Kidney epithelial cell (primary cell): ENCODE data around the gene MAPRE2. TPM values are rescaled to one million over a fixed set of nuclear protein-coding genes. Genes with fewer than 3 reads are reported as not detected.

Experiments used
- DNase-seq: peaks from one replicate; pipeline ENCODE4 v3.0.0-alpha.2; 2010; ENCODE audit warnings: low read depth
- H3K27me3 ChIP-seq: 2 replicates; pipeline ENCODE4 v1.6.0; 2011; ENCODE audit warnings: low read length; ENCODE audit not compliant: control insufficient read depth, insufficient read depth
- H3K36me3 ChIP-seq: 2 replicates; pipeline ENCODE4 v1.5.1; 2011; ENCODE audit warnings: low read length; ENCODE audit not compliant: control insufficient read depth, insufficient read depth
- H3K4me3 ChIP-seq: 2 replicates; pipeline ENCODE4 v1.5.1; 2011; ENCODE audit warnings: low read depth, mild to moderate bottlenecking, control low read depth, low read length
- total RNA-seq: library from RNA; depleted of rRNA; stranded (reverse); fragments of >200 nt; gene quantifications from 2 replicates; pipeline ENCODE4 v1.2.3, GENCODE V29; 2015
- TF ChIP-seq, protein P1 (sequence below): IDR thresholded peaks from 2 replicates; pipeline ENCODE4 v1.5.1; 2011; ENCODE audit warnings: mild to moderate bottlenecking, moderate library complexity, low read length, control low read depth, inconsistent platforms; ENCODE audit not compliant: insufficient read depth, poor library complexity, severe bottlenecking

The MAPRE2 gene
- total RNA-seq, 1 donor from 2014 or later = 16.2 TPM

DNA sequence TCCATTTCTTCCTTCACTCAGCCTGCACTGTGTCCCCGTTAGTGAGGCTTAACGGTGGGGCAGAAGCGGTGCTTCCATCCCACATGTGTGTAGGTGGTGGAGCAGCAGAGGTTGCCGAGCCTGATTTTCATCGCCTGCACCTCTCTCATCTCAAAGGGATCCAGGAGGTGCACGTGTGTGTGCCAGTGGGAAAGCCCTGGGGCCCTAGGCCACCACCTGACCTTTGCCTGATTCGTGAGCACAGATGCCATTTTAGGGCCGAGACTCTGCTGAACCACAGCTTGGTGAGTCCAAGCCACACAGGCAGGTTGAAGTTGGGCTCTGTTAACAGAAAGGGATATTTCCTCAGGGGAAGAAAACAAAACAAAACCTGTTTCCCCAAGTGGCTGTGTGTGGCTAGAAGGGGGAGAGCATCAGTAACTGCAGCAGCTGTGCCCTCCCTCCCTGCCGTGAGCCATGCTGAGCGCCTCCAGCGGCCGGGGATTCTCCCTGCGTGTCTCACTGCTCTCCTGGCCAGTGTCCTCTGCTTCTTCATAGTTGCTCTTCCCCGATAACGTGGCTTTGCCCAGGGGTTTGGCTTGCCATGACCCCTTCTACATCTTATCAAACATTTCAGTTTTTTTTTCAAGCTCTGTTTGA is 81.5 kb downstream of the MAPRE2 start:
- H3K27me3 ChIP-seq = no peaks in the 10 kb centered on the region
- H3K4me3 ChIP-seq = no peak overlapping the region
- DNase-seq = no peak
- TF ChIP-seq, protein P1, sequence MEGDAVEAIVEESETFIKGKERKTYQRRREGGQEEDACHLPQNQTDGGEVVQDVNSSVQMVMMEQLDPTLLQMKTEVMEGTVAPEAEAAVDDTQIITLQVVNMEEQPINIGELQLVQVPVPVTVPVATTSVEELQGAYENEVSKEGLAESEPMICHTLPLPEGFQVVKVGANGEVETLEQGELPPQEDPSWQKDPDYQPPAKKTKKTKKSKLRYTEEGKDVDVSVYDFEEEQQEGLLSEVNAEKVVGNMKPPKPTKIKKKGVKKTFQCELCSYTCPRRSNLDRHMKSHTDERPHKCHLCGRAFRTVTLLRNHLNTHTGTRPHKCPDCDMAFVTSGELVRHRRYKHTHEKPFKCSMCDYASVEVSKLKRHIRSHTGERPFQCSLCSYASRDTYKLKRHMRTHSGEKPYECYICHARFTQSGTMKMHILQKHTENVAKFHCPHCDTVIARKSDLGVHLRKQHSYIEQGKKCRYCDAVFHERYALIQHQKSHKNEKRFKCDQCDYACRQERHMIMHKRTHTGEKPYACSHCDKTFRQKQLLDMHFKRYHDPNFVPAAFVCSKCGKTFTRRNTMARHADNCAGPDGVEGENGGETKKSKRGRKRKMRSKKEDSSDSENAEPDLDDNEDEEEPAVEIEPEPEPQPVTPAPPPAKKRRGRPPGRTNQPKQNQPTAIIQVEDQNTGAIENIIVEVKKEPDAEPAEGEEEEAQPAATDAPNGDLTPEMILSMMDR = peak; percentile 17
- H3K36me3 ChIP-seq = no peaks in the 10 kb centered on the region

DNA sequence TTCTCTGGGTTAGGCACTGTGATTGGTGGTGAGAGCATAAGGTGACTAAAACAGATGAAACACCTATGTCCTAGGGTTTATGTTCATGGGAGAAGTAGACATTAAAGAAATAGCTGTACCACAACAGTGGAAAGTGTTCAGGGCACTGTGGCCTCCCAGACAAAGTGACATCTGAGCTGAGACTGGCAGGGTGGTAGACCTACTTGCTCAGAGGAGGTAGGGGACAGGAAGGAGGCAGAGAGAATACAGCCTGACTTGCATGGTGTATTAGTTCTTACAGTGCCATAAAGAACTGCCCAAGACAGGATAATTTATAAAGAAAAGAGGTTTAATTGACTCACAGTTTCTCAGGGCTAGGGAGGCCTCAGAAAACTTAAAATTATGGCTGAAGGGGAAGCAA is 82.6 kb downstream of the MAPRE2 start:
- H3K36me3 ChIP-seq = no peaks in the 10 kb centered on the region
- no peak overlapping the region for H3K4me3 ChIP-seq
- TF ChIP-seq, protein P1 = no peak
- DNase-seq = no peak
- H3K27me3 ChIP-seq = no peaks in the 10 kb centered on the region

DNA sequence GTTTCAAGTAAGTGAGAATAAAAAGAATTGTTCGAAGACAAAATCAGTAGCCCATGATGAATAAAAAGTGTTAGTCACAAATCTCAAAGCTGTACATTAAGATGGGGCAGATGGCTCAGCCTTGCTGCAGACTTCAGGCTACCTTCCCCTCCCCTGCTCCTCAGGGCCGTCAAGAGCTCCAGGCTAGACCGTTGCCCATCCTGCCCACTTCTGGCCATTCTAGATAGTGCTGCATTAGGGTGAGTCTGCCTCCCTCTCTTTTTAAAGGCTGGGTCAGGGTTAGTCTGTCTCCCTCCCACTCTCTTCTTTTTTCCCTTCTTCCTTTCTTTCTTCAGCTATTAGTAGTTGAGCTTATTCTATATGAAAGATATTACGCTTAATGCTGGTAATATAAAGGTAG is 86.0 kb downstream of the MAPRE2 start:
- Histone ChIP-seq H3K4me3 (no peak overlapping the region), H3K36me3 (no peaks in the 10 kb centered on the region), H3K27me3 (no peaks in the 10 kb centered on the region)
- no peak for DNase-seq
- TF ChIP-seq, protein P1 = peak; percentile 3

DNA sequence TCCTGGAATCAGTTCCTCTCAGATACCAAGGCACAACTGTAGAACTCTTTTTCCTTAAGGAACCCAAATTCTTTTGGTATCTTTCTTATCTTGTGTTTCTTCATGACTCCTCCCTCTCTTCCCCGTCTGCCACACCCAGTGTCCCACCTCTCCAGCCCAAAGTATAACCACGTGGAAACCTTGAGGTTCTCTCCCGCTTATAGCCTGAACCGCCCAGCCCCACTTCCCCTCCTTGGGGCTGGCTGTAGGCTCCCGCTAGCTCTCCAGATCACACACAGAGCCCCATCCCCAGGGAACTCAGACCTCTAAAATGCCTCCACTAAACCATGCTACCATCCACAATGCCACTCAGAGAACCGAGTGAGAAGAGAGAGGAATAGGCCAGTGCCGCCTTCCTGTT is 87.5 kb downstream of the MAPRE2 start:
- no peak for DNase-seq
- Histone ChIP-seq H3K4me3 (no peak overlapping the region), H3K27me3 (no peaks in the 10 kb centered on the region), H3K36me3 (no peaks in the 10 kb centered on the region)
- TF ChIP-seq, protein P1 = no peak

DNA sequence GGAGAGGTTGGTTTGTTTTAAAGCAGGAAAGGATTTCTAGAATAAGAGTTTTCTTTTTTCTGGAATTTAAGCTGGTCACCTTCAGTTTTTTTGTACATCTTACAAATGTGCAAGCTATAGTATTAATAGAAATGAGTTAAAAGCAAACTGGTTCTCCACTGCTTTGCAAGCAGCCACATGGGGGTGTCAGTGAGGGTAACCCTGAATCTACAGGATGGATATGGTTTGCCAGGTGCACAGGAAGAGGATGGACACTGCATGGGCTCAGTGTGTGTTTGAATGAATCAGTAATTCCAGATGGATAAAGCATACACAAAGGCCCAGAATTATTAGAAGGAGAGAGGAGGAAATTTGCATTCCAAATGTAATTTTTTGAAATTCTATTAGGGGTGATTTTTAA is 89.0 kb downstream of the MAPRE2 start:
- Histone ChIP-seq H3K4me3 (no peak overlapping the region), H3K36me3 (no peaks in the 10 kb centered on the region), H3K27me3 (no peaks in the 10 kb centered on the region)
- no peak for DNase-seq
- TF ChIP-seq, protein P1 = no peak

DNA sequence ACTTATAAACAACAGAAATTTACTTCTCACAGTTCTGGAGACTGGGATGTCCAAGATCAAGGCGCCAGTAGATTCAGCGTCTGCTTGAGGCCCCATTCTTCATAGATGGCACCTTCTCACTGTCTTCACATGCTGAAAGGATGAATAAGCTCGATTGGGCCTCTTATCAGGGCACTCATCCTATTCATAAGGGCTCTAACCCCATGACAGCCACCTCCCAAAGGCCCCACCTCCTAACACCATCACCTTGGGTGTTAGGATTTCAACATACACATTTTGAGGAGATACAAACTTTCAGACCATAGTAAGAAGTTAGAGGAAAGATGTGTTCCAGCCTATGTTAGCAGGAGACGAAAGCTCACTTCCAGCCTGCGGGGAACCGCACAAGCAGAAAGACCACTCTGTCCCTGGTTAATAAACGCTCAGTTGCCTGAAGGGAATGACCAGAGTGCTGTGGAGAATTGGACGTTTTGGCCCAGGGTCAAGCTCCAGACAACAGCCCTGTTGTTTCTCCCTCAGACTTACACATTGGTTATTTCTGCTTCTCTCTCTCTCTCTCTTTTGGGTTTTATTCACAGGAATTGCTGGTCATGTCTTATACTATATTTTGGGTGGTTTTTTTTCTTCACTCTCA is 90.3 kb downstream of the MAPRE2 start:
- Histone ChIP-seq H3K27me3 (no peaks in the 10 kb centered on the region), H3K36me3 (no peaks in the 10 kb centered on the region), H3K4me3 (no peak overlapping the region)
- DNase-seq = no peak
- TF ChIP-seq, protein P1 = no peak
